ENCODE measurements around the gene STX4. TPM values are rescaled to one million over a fixed set of nuclear protein-coding genes. Genes with fewer than 3 reads are reported as not detected.

Gene STX4
- polyA plus RNA-seq (2012; ENCODE audit: missing spikeins), result 31.2 TPM

- FAIRE-seq, result peak; percentile 97
- DNase-seq (ENCODE audit: insufficient read length), result peak; percentile 87
- TF ChIP-seq POLR2A (IDR thresholded peaks at IDR 0.05; ENCODE audit: low read depth, low read length) (peak; percentile 53; the same call in 1 of the 2 replicates), TAF1 (IDR thresholded peaks at IDR 0.05; ENCODE audit: borderline replicate concordance, low read depth, low read length) (no peak)
Measured at GRCh38 chr16:31032736-31033708, at the start of gene STX4. Gene STX4, plus strand, starts transcription at chr16:31033558. Its CDS starts 248 bp downstream, at chr16:31033806.

- no peak for FAIRE-seq
- no peak for DNase-seq (ENCODE audit: insufficient read length)
Measured at GRCh38 chr16:30983898-30984610, 49.3 kb upstream of the STX4 start.

GRCh38 chr16:30984669-30985400 is 48.5 kb upstream of the STX4 start, which contains the start of gene HSD3B7:
Gene HSD3B7, plus strand, starts transcription at chr16:30985207. Its CDS starts 452 bp downstream, at chr16:30985659.
- TF ChIP-seq POLR2A (IDR thresholded peaks at IDR 0.05; ENCODE audit: low read depth, low read length), result no peak
- TF ChIP-seq POLR2AphosphoS5 (IDR thresholded peaks at IDR 0.05; ENCODE audit: low read depth, low read length), result no peak; the same call in 1 of the 2 replicates
- no peak for TF ChIP-seq TAF1 (IDR thresholded peaks at IDR 0.05; ENCODE audit: borderline replicate concordance, low read depth, low read length)
- peak; percentile 87 for FAIRE-seq
- peak; percentile 97 for DNase-seq (ENCODE audit: insufficient read length)

More at GRCh38 chr16:30983898-30984610, 49.3 kb upstream of the STX4 start:
- TF ChIP-seq POLR2A (IDR thresholded peaks at IDR 0.05; ENCODE audit: low read depth, low read length) (no peak; the same call in 1 of the 2 replicates), TAF1 (IDR thresholded peaks at IDR 0.05; ENCODE audit: borderline replicate concordance, low read depth, low read length) (no peak), POLR2AphosphoS5 (IDR thresholded peaks at IDR 0.05; ENCODE audit: low read depth, low read length) (no peak)

GRCh38 chr16:30985401-30986128 is 47.8 kb upstream of the STX4 start:
- DNase-seq (ENCODE audit: insufficient read length) (no peak), FAIRE-seq (no peak)

GRCh38 chr16:30986129-30986991 is 47.0 kb upstream of the STX4 start:
- FAIRE-seq, result no peak

More at GRCh38 chr16:30985401-30986128, 47.8 kb upstream of the STX4 start:
- TF ChIP-seq TAF1 (IDR thresholded peaks at IDR 0.05; ENCODE audit: borderline replicate concordance, low read depth, low read length) (no peak), POLR2A (IDR thresholded peaks at IDR 0.05; ENCODE audit: low read depth, low read length) (no peak), POLR2AphosphoS5 (IDR thresholded peaks at IDR 0.05; ENCODE audit: low read depth, low read length) (no peak)

GRCh38 chr16:30987581-30988190 is 45.7 kb upstream of the STX4 start:
- no peak for FAIRE-seq
- TF ChIP-seq TAF1 (IDR thresholded peaks at IDR 0.05; ENCODE audit: borderline replicate concordance, low read depth, low read length) (no peak), POLR2A (IDR thresholded peaks at IDR 0.05; ENCODE audit: low read depth, low read length) (no peak), POLR2AphosphoS5 (IDR thresholded peaks at IDR 0.05; ENCODE audit: low read depth, low read length) (no peak)
- DNase-seq (ENCODE audit: insufficient read length), result no peak

More at GRCh38 chr16:30986129-30986991, 47.0 kb upstream of the STX4 start:
- no peak for DNase-seq (ENCODE audit: insufficient read length)
- TF ChIP-seq TAF1 (IDR thresholded peaks at IDR 0.05; ENCODE audit: borderline replicate concordance, low read depth, low read length) (no peak), POLR2AphosphoS5 (IDR thresholded peaks at IDR 0.05; ENCODE audit: low read depth, low read length) (no peak), POLR2A (IDR thresholded peaks at IDR 0.05; ENCODE audit: low read depth, low read length) (no peak)

GRCh38 chr16:30989469-30990047 is 43.8 kb upstream of the STX4 start:
- FAIRE-seq (no peak), DNase-seq (ENCODE audit: insufficient read length) (no peak)
- no peak for TF ChIP-seq TAF1 (IDR thresholded peaks at IDR 0.05; ENCODE audit: borderline replicate concordance, low read depth, low read length)

- DNase-seq (ENCODE audit: insufficient read length) (no peak), FAIRE-seq (no peak)
- TF ChIP-seq POLR2AphosphoS5 (IDR thresholded peaks at IDR 0.05; ENCODE audit: low read depth, low read length) (no peak), TAF1 (IDR thresholded peaks at IDR 0.05; ENCODE audit: borderline replicate concordance, low read depth, low read length) (no peak), POLR2A (IDR thresholded peaks at IDR 0.05; ENCODE audit: low read depth, low read length) (no peak)
Measured at GRCh38 chr16:30990105-30990504, 43.3 kb upstream of the STX4 start.

GRCh38 chr16:30991052-30991451 is 42.3 kb upstream of the STX4 start:
- DNase-seq (ENCODE audit: insufficient read length), result no peak
- no peak for FAIRE-seq
- TF ChIP-seq POLR2A (IDR thresholded peaks at IDR 0.05; ENCODE audit: low read depth, low read length) (no peak), POLR2AphosphoS5 (IDR thresholded peaks at IDR 0.05; ENCODE audit: low read depth, low read length) (no peak), TAF1 (IDR thresholded peaks at IDR 0.05; ENCODE audit: borderline replicate concordance, low read depth, low read length) (no peak)
